SK-N-MC (cell line): ENCODE results near the gene RGL1.

Experiments
- DNase-seq: peaks from one replicate; pipeline ENCODE4 v3.0.0-alpha.2; 2011; ENCODE audit warnings: low read depth, low spot score
- H3K27ac ChIP-seq: fragments of 200-600 bp; sonication (generic); 2 replicates; pipeline ENCODE4 v1.5.1; 2016; ENCODE audit warnings: mixed run types
- H3K36me3 ChIP-seq: fragments of 200-600 bp; sonication (generic); 2 replicates; pipeline ENCODE4 v1.6.1; 2017; ENCODE audit warnings: antibody characterized with exemption, low read length, mixed read lengths; ENCODE audit not compliant: insufficient read depth
- H3K4me3 ChIP-seq: fragments of 200-600 bp; sonication (generic); 2 replicates; pipeline ENCODE4 v1.5.1; 2016
- H3K9ac ChIP-seq: fragments of 200-600 bp; sonication (generic); 2 replicates; pipeline ENCODE4 v1.8.0; 2017; ENCODE audit warnings: mixed run types, mixed read lengths; ENCODE audit not compliant: insufficient read length
- H3K9me3 ChIP-seq: fragments of 200-600 bp; sonication (generic); 2 replicates; pipeline ENCODE4 v1.6.1; 2017; ENCODE audit warnings: low read depth, mild to moderate bottlenecking, antibody characterized with exemption, low read length, moderate library complexity, mixed read lengths
- EZH2 ChIP-seq: fragments of 200-600 bp; sonication (generic); IDR thresholded peaks from one replicate; pipeline ENCODE4 v1.6.1; 2017; ENCODE audit warnings: antibody characterized with exemption
- FOXP2 ChIP-seq: optimal IDR thresholded peaks from 2 replicates; pipeline ENCODE3; 2011; ENCODE audit warnings: mild to moderate bottlenecking, moderate library complexity; ENCODE audit not compliant: insufficient read depth; ENCODE audit errors: extremely low read length, control extremely low read depth
- POLR2AphosphoS5 ChIP-seq: IDR thresholded peaks from 2 replicates; pipeline ENCODE4 v1.6.1; 2012; ENCODE audit warnings: mild to moderate bottlenecking, low read depth, low read length, borderline replicate concordance

RGL1 gene

GRCh38 chr1:183842795-183843144 is 37.9 kb downstream of the RGL1 start:
- no peak for DNase-seq
- peak overlapping the region; percentile 66 for H3K9ac ChIP-seq
- no peak for TF ChIP-seq FOXP2
- TF ChIP-seq EZH2: no peak
- TF ChIP-seq POLR2AphosphoS5: no peak
- peak overlapping the region; percentile 72 for H3K4me3 ChIP-seq
- H3K9me3 ChIP-seq: no peaks in the 10 kb centered on the region
- peak overlapping the region; percentile 99 for H3K27ac ChIP-seq
- peaks cover 15% of the 10 kb centered on the region for H3K36me3 ChIP-seq

GRCh38 chr1:183844806-183845205 is 39.9 kb downstream of the RGL1 start:
- no peak overlapping the region for H3K4me3 ChIP-seq

GRCh38 chr1:183845681-183846080 is 40.8 kb downstream of the RGL1 start:
- no peak overlapping the region for H3K4me3 ChIP-seq
- H3K27ac ChIP-seq: peak overlapping the region; percentile 99; the same call in 1 of the 2 replicates
- H3K36me3 ChIP-seq: peaks cover 10% of the 10 kb centered on the region; the same call in 1 of the 2 replicates
- DNase-seq: no peak
- H3K9ac ChIP-seq: no peak overlapping the region
- TF ChIP-seq POLR2AphosphoS5 (no peak), EZH2 (no peak), FOXP2 (no peak)
- H3K9me3 ChIP-seq: no peaks in the 10 kb centered on the region

More at GRCh38 chr1:183844806-183845205, 39.9 kb downstream of the RGL1 start:
- TF ChIP-seq FOXP2 (no peak), POLR2AphosphoS5 (no peak), EZH2 (no peak)
- no peak overlapping the region for H3K9ac ChIP-seq
- no peaks in the 10 kb centered on the region for H3K9me3 ChIP-seq
- peak overlapping the region; percentile 99 for H3K27ac ChIP-seq
- peaks cover 10% of the 10 kb centered on the region; the same call in 1 of the 2 replicates for H3K36me3 ChIP-seq
- no peak for DNase-seq

- Histone ChIP-seq H3K9me3 (no peaks in the 10 kb centered on the region), H3K27ac (no peak overlapping the region), H3K36me3 (peaks cover 10% of the 10 kb centered on the region; the same call in 1 of the 2 replicates), H3K9ac (no peak overlapping the region), H3K4me3 (no peak overlapping the region)
- no peak for TF ChIP-seq POLR2AphosphoS5
- no peak for TF ChIP-seq FOXP2
- DNase-seq: no peak
These were observed 42.7 kb downstream of the RGL1 start for GRCh38 chr1:183847641-183848040.

- Histone ChIP-seq H3K9ac (no peak overlapping the region), H3K4me3 (no peak overlapping the region), H3K27ac (no peak overlapping the region), H3K9me3 (no peaks in the 10 kb centered on the region), H3K36me3 (peaks cover 11% of the 10 kb centered on the region; the same call in 1 of the 2 replicates)
- no peak for DNase-seq
- TF ChIP-seq FOXP2 (no peak), EZH2 (no peak), POLR2AphosphoS5 (no peak)
These were observed 45.9 kb downstream of the RGL1 start for GRCh38 chr1:183850852-183851251.

- peaks cover 15% of the 10 kb centered on the region for H3K36me3 ChIP-seq
- no peak overlapping the region for H3K9ac ChIP-seq
- DNase-seq: no peak
- H3K27ac ChIP-seq: peak overlapping the region; percentile 3; the same call in 1 of the 2 replicates
- TF ChIP-seq POLR2AphosphoS5 (no peak), FOXP2 (no peak), EZH2 (no peak)
- H3K4me3 ChIP-seq: no peak overlapping the region
- no peaks in the 10 kb centered on the region for H3K9me3 ChIP-seq
These were observed 54.2 kb downstream of the RGL1 start for GRCh38 chr1:183859119-183859518.

GRCh38 chr1:183859831-183860230 is 54.9 kb downstream of the RGL1 start:
- peak overlapping the region; percentile 9; the same call in 1 of the 2 replicates for H3K4me3 ChIP-seq
- H3K9me3 ChIP-seq: no peaks in the 10 kb centered on the region
- no peak for DNase-seq
- H3K9ac ChIP-seq: no peak overlapping the region
- peak overlapping the region; percentile 28; the same call in 1 of the 2 replicates for H3K27ac ChIP-seq
- no peak for TF ChIP-seq FOXP2
- no peak for TF ChIP-seq EZH2
- no peak for TF ChIP-seq POLR2AphosphoS5
- H3K36me3 ChIP-seq: peaks cover 15% of the 10 kb centered on the region

- peaks cover 17% of the 10 kb centered on the region; the same call in 1 of the 2 replicates for H3K36me3 ChIP-seq
- no peak for TF ChIP-seq POLR2AphosphoS5
- no peak for TF ChIP-seq FOXP2
- TF ChIP-seq EZH2: no peak
- no peak overlapping the region for H3K4me3 ChIP-seq
- no peak overlapping the region for H3K9ac ChIP-seq
- no peak overlapping the region for H3K27ac ChIP-seq
- no peaks in the 10 kb centered on the region for H3K9me3 ChIP-seq
- DNase-seq: no peak
These were observed 58.0 kb downstream of the RGL1 start for GRCh38 chr1:183862967-183863366.

- Histone ChIP-seq H3K36me3 (peaks cover 17% of the 10 kb centered on the region; the same call in 1 of the 2 replicates), H3K4me3 (no peak overlapping the region), H3K9ac (no peak overlapping the region), H3K9me3 (no peaks in the 10 kb centered on the region), H3K27ac (no peak overlapping the region)
- no peak for DNase-seq
- TF ChIP-seq EZH2: no peak
- TF ChIP-seq FOXP2: no peak
- TF ChIP-seq POLR2AphosphoS5: no peak
These were observed 58.9 kb downstream of the RGL1 start for GRCh38 chr1:183863852-183864251.
